IMR-90 (cell line): ENCODE data around the gene GNG8. TPM values are rescaled to one million over a fixed set of nuclear protein-coding genes. Genes with fewer than 3 reads are reported as not detected.
A peak's percentile ranks its signal among the peaks of the same experiment; 100 is the strongest.

ENCODE experiments used
- ATAC-seq: fragments of 200-7000 bp; cut with Tn5 transposase; 2 replicates; pipeline ENCODE4 v1.9.1; 2020; ENCODE audit warnings: low read depth, mild to moderate bottlenecking, moderate library complexity
- BruUV-seq: library from RNA; stranded (reverse); fragments of 400-500 nt; replicated peaks from 2 replicates; lab custom pipeline; 2021; lab: Mats Ljungman, UMichigan
- CTCF ChIA-PET: fragments of 300-600 bp; formaldehyde crosslinking; extraction: SDS; loops from one replicate; lab custom pipeline; 2021; ENCODE audit warnings: antibody characterized with exemption; lab: Yijun Ruan, JAX
- POLR2A ChIA-PET: fragments of 300-600 bp; sonication (Branson Sonifier 250); formaldehyde crosslinking; loops from one replicate; lab custom pipeline; 2022; ENCODE audit warnings: antibody characterized with exemption; ENCODE audit not compliant: unreplicated experiment; lab: Charles Lee
- DNase-seq: peaks from one replicate; pipeline ENCODE4 v3.0.0; 2013
- H2AFZ ChIP-seq: replicated peaks from 2 replicates; pipeline ENCODE3; 2013; ENCODE audit warnings: low read length, mild to moderate bottlenecking; ENCODE audit not compliant: poor library complexity
- H2AK5ac ChIP-seq: 2 replicates; pipeline ENCODE4 v1.6.1; 2013; ENCODE audit warnings: low read depth, low read length, inconsistent platforms
- H2AK9ac ChIP-seq: replicated peaks from 2 replicates; pipeline ENCODE3; 2013; ENCODE audit warnings: mild to moderate bottlenecking, low read depth, low read length, moderate library complexity; ENCODE audit not compliant: poor library complexity
- H2BK120ac ChIP-seq: 2 replicates; pipeline ENCODE4 v1.6.1; 2013; ENCODE audit warnings: low read depth, low read length, inconsistent platforms
- H2BK15ac ChIP-seq: 3 replicates; pipeline ENCODE4 v1.6.1; 2013; ENCODE audit warnings: low read depth, low read length, inconsistent platforms
- H2BK20ac ChIP-seq: 2 replicates; pipeline ENCODE4 v1.6.1; 2013; ENCODE audit warnings: low read depth, mild to moderate bottlenecking, inconsistent platforms, low read length, moderate library complexity
- H2BK5ac ChIP-seq: 2 replicates; pipeline ENCODE4 v1.6.1; 2013; ENCODE audit warnings: mild to moderate bottlenecking, low read depth, low read length, inconsistent platforms; ENCODE audit not compliant: poor library complexity, severe bottlenecking
- H3K14ac ChIP-seq: replicated peaks from 2 replicates; pipeline ENCODE4 v1.6.1; 2013; ENCODE audit warnings: low read depth, low read length, inconsistent platforms
- H3K18ac ChIP-seq: 2 replicates; pipeline ENCODE4 v1.6.1; 2013; ENCODE audit warnings: low read depth, low read length, control low read depth
- H3K23ac ChIP-seq: 2 replicates; pipeline ENCODE4 v1.6.1; 2013; ENCODE audit warnings: low read depth, low read length, inconsistent platforms
- H3K27ac ChIP-seq: 2 replicates; pipeline ENCODE4 v1.5.1; 2013; ENCODE audit warnings: mild to moderate bottlenecking, control low read depth, low read length; ENCODE audit not compliant: insufficient read depth
- H3K27me3 ChIP-seq: 2 replicates; pipeline ENCODE4 v1.6.1; 2013; ENCODE audit warnings: low read length; ENCODE audit not compliant: control insufficient read depth, insufficient read depth
- H3K36me3 ChIP-seq: 2 replicates; pipeline ENCODE4 v1.6.1; 2013; ENCODE audit warnings: low read length, mixed read lengths; ENCODE audit not compliant: control insufficient read depth, insufficient read depth
- H3K4ac ChIP-seq: 2 replicates; pipeline ENCODE4 v1.6.1; 2013; ENCODE audit warnings: low read depth, low read length, inconsistent platforms
- H3K4me1 ChIP-seq: 2 replicates; pipeline ENCODE4 v1.6.1; 2013; ENCODE audit warnings: low read length, mixed read lengths; ENCODE audit not compliant: control insufficient read depth, insufficient read depth
- H3K4me2 ChIP-seq: 2 replicates; pipeline ENCODE4 v1.6.1; 2013; ENCODE audit warnings: low read depth, mild to moderate bottlenecking, control low read depth, low read length, moderate library complexity
- H3K4me3 ChIP-seq: 2 replicates; pipeline ENCODE4 v1.5.1; 2013; ENCODE audit warnings: low read depth, mild to moderate bottlenecking, control low read depth, low read length, moderate library complexity; ENCODE audit not compliant: insufficient read depth
- H3K56ac ChIP-seq: 2 replicates; pipeline ENCODE4 v1.6.1; 2013; ENCODE audit warnings: low read length, inconsistent platforms; ENCODE audit not compliant: insufficient read depth; ENCODE audit errors: extremely low read depth
- H3K79me1 ChIP-seq, 2 experiments: 2 replicates each; pipeline ENCODE4 v1.6.1; 2013; ENCODE audit warnings: low read length in 2 of 2, inconsistent platforms in 1 of 2, low read depth in 1 of 2
- H3K9ac ChIP-seq: 2 replicates; pipeline ENCODE4 v1.6.1; 2013; ENCODE audit warnings: low read depth, low read length, control low read depth
- H3K9me1 ChIP-seq: 2 replicates; pipeline ENCODE4 v1.6.1; 2013; ENCODE audit warnings: low read length, inconsistent platforms; ENCODE audit not compliant: insufficient read depth
- H3K9me3 ChIP-seq: 2 replicates; pipeline ENCODE4 v1.6.1; 2013; ENCODE audit warnings: low read length; ENCODE audit not compliant: control insufficient read depth, insufficient read depth
- H4K20me1 ChIP-seq: 2 replicates; pipeline ENCODE4 v1.6.1; 2013; ENCODE audit warnings: low read length, inconsistent platforms; ENCODE audit not compliant: insufficient read depth
- H4K5ac ChIP-seq: 2 replicates; pipeline ENCODE4 v1.6.1; 2013; ENCODE audit warnings: mild to moderate bottlenecking, low read depth, low read length, control low read depth
- H4K8ac ChIP-seq, 2 experiments: 2 replicates each; pipeline ENCODE4 v1.6.1; 2013; ENCODE audit warnings: low read depth in 2 of 2, low read length in 2 of 2, control low read depth in 1 of 2, inconsistent platforms in 1 of 2
- H4K91ac ChIP-seq: 2 replicates; pipeline ENCODE4 v1.6.1; 2013; ENCODE audit warnings: low read depth, low read length, inconsistent platforms; ENCODE audit not compliant: insufficient read depth
- CEBPB ChIP-seq: IDR thresholded peaks from 2 replicates; pipeline ENCODE4 v1.6.1; 2012; ENCODE audit warnings: low read depth, low read length, improper control_type of control experiment
- FOS ChIP-seq: fragments of 150-350 bp; IDR thresholded peaks from 2 replicates; pipeline ENCODE4 v1.6.1; 2016; ENCODE audit warnings: low read depth, low read length
- MAZ ChIP-seq: IDR thresholded peaks from 2 replicates; pipeline ENCODE4 v1.6.1; 2012; ENCODE audit warnings: low read depth, mild to moderate bottlenecking, low read length, improper control_type of control experiment, moderate library complexity, borderline replicate concordance
- MXI1 ChIP-seq: IDR thresholded peaks from 2 replicates; pipeline ENCODE4 v1.6.1; 2012; ENCODE audit warnings: low read depth, mild to moderate bottlenecking, low read length, moderate library complexity, borderline replicate concordance
- NFE2L2 ChIP-seq: fragments of 150-350 bp; IDR thresholded peaks from 2 replicates; pipeline ENCODE4 v1.6.1; 2016; ENCODE audit warnings: low read depth, mild to moderate bottlenecking, low read length
- POLR2A ChIP-seq: IDR thresholded peaks from 2 replicates; pipeline ENCODE4 v1.6.1; 2012; ENCODE audit warnings: mild to moderate bottlenecking, low read depth, low read length
- RFX5 ChIP-seq: IDR thresholded peaks from 2 replicates; pipeline ENCODE4 v1.8.0; 2012; ENCODE audit warnings: low read depth, mild to moderate bottlenecking, low read length, moderate library complexity
- SMC3 ChIP-seq: fragments of 150-350 bp; IDR thresholded peaks from 2 replicates; pipeline ENCODE4 v1.6.1; 2016; ENCODE audit warnings: low read depth, mild to moderate bottlenecking, antibody characterized with exemption, low read length, moderate library complexity
- WGBS, 2 experiments: methylation state at CpG; one replicate each; pipeline versions ENCODE4 v1.1.5 to v1.1.7; 2013; ENCODE audit warnings: missing lambda C conversion rate in 2 of 2; ENCODE audit not compliant: insufficient read length in 1 of 2; ENCODE audit errors: extremely low coverage in 2 of 2; 5-methylcytosine and 5-hydroxymethylcytosine counted together
- dilution Hi-C: fragments of 300-500 bp; cut with HindIII; formaldehyde crosslinking; loops from one replicate; pipeline ENCODE4 v1.14.3; 2018; ENCODE audit warnings: low sequenced_read_pairs; ENCODE audit not compliant: unreplicated experiment
- in situ Hi-C: fragments of 300-500 bp; cut with MboI; formaldehyde crosslinking; loops from 3 replicates; pipeline ENCODE4 v1.14.3; 2019; ENCODE audit warnings: low sequenced_read_pairs, inconsistent platforms, mixed read lengths
- intact Hi-C: fragments of 100-400 bp; cut with micrococcal nuclease; formaldehyde crosslinking; loops from 2 replicates; pipeline ENCODE4 v1.10.0; 2022
- polyA plus RNA-seq, 3 experiments: library from polyadenylated mRNA; depleted of rRNA; stranded (reverse); fragments of >200 nt; gene quantifications; 2 replicates each; pipeline ENCODE4 v1.2.3, GENCODE V29; 2012; ENCODE audit warnings: low replicate concordance in 1 of 3
- total RNA-seq: library from RNA; depleted of rRNA; stranded (reverse); fragments of >200 nt; gene quantifications from 2 replicates; pipeline ENCODE4 v1.2.3, GENCODE V29; 2012
- TF ChIP-seq, protein P1 (sequence below): fragments of 150-350 bp; IDR thresholded peaks from 2 replicates; pipeline ENCODE4 v1.6.1; 2016; ENCODE audit warnings: low read depth, mild to moderate bottlenecking, low read length, moderate library complexity, borderline replicate concordance

Gene GNG8
- total and polyA plus RNA-seq, 2 of the 4 experiments (the other 2 are of a cell fraction) = not detected

DNA sequence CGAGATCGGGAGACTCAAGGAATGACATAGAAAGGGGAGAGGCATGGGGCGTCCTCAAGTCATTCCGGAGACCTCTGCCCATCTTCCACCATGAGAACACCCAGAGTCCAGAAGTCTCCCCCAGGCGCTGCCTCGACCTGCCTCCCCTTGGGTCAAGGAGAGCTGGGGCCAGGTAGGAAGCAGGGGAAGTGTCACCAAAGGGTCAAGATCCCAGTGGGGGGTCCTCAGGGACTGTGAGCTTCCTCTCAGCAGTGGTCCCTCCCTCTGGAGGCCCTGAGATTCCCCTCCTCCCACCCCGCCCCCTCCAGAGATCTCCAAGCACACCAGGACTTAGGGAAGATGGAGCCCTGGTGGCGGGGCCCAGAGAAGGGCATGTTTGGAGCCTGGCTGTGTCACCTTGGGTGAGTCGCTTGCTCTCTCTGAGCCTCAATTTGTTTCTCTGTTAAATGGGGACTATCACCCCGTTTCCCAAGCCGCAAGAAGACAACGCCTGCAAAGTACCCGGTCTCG, 24.1 kb upstream of the GNG8 start:
- Histone ChIP-seq H3K36me3 (no peaks in the 10 kb centered on the region), H3K9ac (peak overlapping the region; percentile 58), H4K91ac (no peak overlapping the region), H2BK120ac (peak overlapping the region; percentile 44; the same call in 1 of the 2 replicates), H3K9me1 (no peaks in the 10 kb centered on the region), H2BK15ac (peak overlapping the region; percentile 15; the same call in 1 of the 3 replicates), H3K27ac (peak overlapping the region; percentile 3; the same call in 1 of the 2 replicates), H2BK5ac (no peak overlapping the region), H2AFZ (peak overlapping the region; percentile 91), H4K5ac (peak overlapping the region; percentile 19), H3K18ac (peak overlapping the region; percentile 26), H3K27me3 (no peaks in the 10 kb centered on the region; the same call in 1 of the 2 replicates), H3K14ac (peak overlapping the region; percentile 77), H3K4me3 (peak overlapping the region; percentile 64), H2BK20ac (peak overlapping the region; percentile 81; the same call in 1 of the 2 replicates), H4K20me1 (no peaks in the 10 kb centered on the region), H3K9me3 (no peaks in the 10 kb centered on the region), H3K23ac (peak overlapping the region; percentile 95), H3K4me1 (peaks cover 4% of the 10 kb centered on the region), H3K56ac (no peak overlapping the region; the same call in 1 of the 2 replicates), H4K8ac (peak overlapping the region; percentile 46 to 77; a peak in 3 of 4 replicates), H2AK9ac (peak overlapping the region; percentile 95), H3K4me2 (peak overlapping the region; percentile 83), H3K79me1 (peaks cover 0 to 14% of the 10 kb centered on the region in 2 experiments; a peak in 1 of 4 replicates), H2AK5ac (peak overlapping the region; percentile 37), H3K4ac (peak overlapping the region; percentile 67)
- WGBS, 2 experiments = no CpG with 5 or more reads among the region's 14 CpGs
- ATAC-seq (no peak), DNase-seq (no peak)
- in situ Hi-C loops (loop anchor here (5.0 to 10.0 kb wide), 2 partner anchors 48 to 125 kb away; no protein-coding TSS in a partner anchor), intact Hi-C loops (loop anchor here (5.0 kb wide), 1 partner anchor 118 kb away; no protein-coding TSS in a partner anchor), dilution Hi-C loops (no loop called here)
- no TSS peak for BruUV-seq
- no peak for TF ChIP-seq FOS
- no peak for TF ChIP-seq NFE2L2
- TF ChIP-seq RFX5 = no peak
- TF ChIP-seq MXI1 = no peak
- TF ChIP-seq POLR2A = no peak
- TF ChIP-seq MAZ = peak; percentile 13; the same call in 1 of the 2 replicates
- no peak for TF ChIP-seq SMC3
- no peak for TF ChIP-seq CEBPB
- TF ChIP-seq, protein P1, sequence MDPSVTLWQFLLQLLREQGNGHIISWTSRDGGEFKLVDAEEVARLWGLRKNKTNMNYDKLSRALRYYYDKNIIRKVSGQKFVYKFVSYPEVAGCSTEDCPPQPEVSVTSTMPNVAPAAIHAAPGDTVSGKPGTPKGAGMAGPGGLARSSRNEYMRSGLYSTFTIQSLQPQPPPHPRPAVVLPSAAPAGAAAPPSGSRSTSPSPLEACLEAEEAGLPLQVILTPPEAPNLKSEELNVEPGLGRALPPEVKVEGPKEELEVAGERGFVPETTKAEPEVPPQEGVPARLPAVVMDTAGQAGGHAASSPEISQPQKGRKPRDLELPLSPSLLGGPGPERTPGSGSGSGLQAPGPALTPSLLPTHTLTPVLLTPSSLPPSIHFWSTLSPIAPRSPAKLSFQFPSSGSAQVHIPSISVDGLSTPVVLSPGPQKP = no peak
- ChIA-PET CTCF (interaction anchor here (1.5 kb wide), 1 partner anchor 43 kb away, joined by 4 read pairs; no protein-coding TSS in a partner anchor), POLR2A (no interaction called here)
